Left lobe of liver (tissue), 2 donors: Measurements from ENCODE around the gene CLASP1. TPM values are rescaled to one million over a fixed set of nuclear protein-coding genes. Genes with fewer than 3 reads are reported as not detected.
"Not testable (repeated sequence)": the region's sequence is repeated elsewhere in the genome, so short reads cannot be mapped to it uniquely, and the experiment has no call there.

Source experiments
- ATAC-seq: fragments of 200-7000 bp; cut with Tn5 transposase; one replicate; pipeline ENCODE4 v1.9.1; 2020; ENCODE audit warnings: mild to moderate bottlenecking, moderate library complexity
- DNase-seq: peaks from one replicate; pipeline ENCODE4 v3.0.0-alpha.2; 2020; ENCODE audit warnings: low spot score
- total RNA-seq: library from RNA; stranded (reverse); gene quantifications from one replicate; pipeline ENCODE4 v1.2.1, GENCODE V29; 2021
- donor health status: DM: no; HTN: no; CAD: no; lungs with moderate emphysema.
- donor health status: DM: no; HTN: yes; CAD: no.

The CLASP1 gene
- total RNA-seq, 1 donor from 2014 or later: 28.3 TPM

GRCh38 chr2:121387591-121388325 is 261.5 kb downstream of the CLASP1 start:
- ATAC-seq (no peak), DNase-seq (no peak)

DNA sequence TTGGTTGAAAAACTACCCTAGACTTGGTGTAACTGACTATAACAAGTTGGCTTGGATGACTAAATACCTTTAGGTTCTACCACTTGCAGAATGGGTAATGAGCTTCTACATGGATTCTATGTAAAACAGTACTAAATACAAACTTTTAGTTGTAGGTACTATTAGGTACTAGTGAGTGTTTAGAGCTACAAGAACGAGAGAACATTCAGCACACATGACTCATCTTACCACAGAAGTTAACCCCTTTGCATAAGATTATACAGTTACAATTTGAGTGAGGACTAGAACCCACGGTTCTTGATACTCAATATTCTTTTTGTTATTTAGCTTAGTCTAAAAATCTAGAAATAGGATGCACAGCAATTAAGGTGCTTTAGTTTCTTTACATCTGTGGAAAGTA is 262.6 kb downstream of the CLASP1 start:
- no peak for ATAC-seq
- no peak for DNase-seq

- ATAC-seq (no peak), DNase-seq (no peak)
Observed at GRCh38 chr2:121386102-121386501, 263.2 kb downstream of the CLASP1 start.

GRCh38 chr2:121382744-121383143 is 266.5 kb downstream of the CLASP1 start:
- DNase-seq: no peak
- ATAC-seq: peak; percentile 12

DNA sequence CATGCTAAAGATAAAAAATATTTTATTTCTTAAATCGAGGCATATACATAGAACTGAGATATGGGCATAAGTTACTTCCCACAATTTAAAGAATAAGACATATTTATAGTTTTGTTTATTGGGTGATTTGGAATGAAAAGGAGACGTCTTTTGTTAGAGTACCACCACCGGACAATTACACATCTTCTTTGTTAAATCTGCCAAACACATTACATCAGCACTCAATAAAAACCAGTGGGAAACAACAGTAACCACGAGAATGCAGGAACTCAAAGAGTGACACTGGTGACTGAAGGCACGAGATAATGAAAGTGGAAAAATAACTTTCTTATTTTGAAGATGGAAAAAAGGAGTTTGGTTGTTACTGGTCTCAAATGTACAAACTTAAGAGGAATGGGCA is 271.6 kb downstream of the CLASP1 start:
- DNase-seq: no peak

DNA sequence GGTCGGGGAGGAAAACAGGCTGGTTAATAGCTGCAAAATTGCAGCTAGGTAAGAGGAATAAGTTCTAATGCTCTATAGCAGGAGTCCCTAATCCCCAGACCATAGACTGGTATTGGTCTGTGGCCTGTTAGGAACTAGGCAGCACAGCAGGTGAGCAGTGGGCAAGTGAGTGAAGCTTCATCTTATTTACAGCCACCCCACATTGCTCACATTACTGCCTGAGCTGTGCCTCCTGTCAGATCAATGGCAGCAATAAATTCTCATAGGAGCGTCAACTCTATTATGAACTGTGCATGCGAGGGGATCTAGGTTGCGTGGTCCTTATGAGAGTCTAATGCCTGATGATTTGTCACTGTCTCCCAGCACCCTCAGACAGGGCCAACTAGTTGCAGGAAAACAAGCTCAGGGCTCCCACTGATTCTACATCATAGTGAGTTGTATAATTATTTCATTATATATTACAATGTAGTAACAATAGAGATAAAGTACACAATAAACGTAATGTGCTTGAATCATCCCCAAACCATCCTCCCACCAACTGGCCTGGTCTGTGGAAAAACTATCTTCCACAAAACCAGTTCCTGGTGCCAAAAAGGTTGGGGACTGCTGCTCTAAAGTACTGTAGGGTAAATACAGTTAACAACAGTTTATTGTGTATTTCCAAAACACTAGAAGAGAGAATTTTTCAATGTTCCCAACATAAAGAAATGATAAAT is 272.6 kb downstream of the CLASP1 start:
- no peak for ATAC-seq
- DNase-seq: no peak

More for the DNA sequence above, 271.6 kb downstream of the CLASP1 start:
- no peak for ATAC-seq

GRCh38 chr2:121375621-121376159 is 273.6 kb downstream of the CLASP1 start:
- DNase-seq: no peak
- ATAC-seq: no peak

- not testable (repeated sequence) for DNase-seq, ATAC-seq
Observed at GRCh38 chr2:121374412-121375075, 274.7 kb downstream of the CLASP1 start.

DNA sequence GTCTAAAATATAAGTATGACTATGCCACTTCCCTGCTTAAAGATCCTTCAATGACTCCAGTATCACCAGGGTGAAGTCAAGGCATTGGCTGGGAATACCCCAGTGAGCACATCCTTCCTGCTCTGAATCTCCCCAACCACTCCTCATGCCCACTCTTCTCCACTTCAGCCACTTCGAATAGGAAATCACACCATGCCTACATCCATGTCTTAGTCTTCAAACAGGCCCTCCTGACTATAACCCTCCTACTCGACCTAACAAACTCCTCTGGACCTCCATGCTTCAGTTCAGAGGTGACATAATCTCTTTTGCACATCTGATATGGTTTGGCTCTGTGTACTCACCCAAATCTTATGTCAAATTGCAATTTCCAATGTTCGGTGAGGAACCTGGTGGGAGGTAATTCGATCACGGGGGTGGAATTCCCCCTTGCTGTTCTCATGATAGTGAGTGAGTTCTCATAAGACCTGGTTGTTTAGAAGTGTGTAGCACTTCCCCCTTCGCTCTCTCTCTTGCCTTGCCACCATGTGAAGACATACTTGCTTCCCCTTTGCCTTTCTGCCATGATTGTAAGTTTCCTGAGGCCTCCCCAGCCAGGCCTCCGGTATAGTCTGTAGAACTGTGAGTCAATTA is 276.4 kb downstream of the CLASP1 start:
- ATAC-seq (no peak), DNase-seq (no peak)

DNA sequence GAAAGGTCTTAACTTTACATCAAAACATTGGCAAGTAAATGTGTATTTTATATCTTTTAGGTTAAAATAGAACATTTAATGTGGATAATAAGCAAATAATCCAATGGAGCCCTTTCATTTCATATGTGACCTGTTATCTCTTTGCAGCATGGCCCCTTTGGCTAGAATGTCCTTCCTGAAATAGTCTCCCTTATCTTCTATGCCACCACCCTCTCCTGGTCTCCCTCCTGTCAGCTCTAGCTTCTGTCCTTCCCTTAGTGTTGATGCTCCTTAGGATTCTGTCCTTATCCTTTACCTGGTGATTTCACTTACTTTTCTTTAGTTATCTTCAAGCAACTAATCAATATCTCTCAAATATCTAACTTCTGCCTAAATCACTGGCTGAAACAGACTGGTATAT is 277.2 kb downstream of the CLASP1 start:
- DNase-seq (no peak), ATAC-seq (no peak)

GRCh38 chr2:121368836-121369235 is 280.4 kb downstream of the CLASP1 start:
- DNase-seq: no peak
- no peak for ATAC-seq

GRCh38 chr2:121368155-121368554 is 281.1 kb downstream of the CLASP1 start:
- no peak for DNase-seq
- ATAC-seq: no peak

GRCh38 chr2:121367246-121367900 is 281.9 kb downstream of the CLASP1 start:
- DNase-seq (no peak), ATAC-seq (no peak)

DNA sequence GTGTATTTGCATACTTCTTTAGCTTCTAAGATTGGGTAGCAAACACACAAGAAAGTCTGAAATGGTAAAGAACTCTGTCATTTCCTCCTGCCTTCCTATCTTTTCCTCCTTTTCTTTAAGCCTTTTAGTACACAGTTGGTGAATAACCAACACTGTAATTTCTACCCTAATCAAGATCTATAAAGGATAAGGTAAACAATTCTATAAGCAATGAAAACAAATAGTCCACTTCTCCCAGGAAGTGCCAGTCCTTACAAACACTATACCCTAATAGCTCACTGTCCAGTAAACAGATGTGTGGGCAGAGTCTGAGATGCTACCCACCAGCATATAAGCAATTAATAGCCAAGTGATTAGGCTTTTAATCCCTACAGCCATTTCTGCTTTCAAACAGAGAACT is 283.2 kb downstream of the CLASP1 start:
- ATAC-seq: no peak
- no peak for DNase-seq

- ATAC-seq: no peak
Observed at GRCh38 chr2:121365061-121365460, 284.2 kb downstream of the CLASP1 start.

DNA sequence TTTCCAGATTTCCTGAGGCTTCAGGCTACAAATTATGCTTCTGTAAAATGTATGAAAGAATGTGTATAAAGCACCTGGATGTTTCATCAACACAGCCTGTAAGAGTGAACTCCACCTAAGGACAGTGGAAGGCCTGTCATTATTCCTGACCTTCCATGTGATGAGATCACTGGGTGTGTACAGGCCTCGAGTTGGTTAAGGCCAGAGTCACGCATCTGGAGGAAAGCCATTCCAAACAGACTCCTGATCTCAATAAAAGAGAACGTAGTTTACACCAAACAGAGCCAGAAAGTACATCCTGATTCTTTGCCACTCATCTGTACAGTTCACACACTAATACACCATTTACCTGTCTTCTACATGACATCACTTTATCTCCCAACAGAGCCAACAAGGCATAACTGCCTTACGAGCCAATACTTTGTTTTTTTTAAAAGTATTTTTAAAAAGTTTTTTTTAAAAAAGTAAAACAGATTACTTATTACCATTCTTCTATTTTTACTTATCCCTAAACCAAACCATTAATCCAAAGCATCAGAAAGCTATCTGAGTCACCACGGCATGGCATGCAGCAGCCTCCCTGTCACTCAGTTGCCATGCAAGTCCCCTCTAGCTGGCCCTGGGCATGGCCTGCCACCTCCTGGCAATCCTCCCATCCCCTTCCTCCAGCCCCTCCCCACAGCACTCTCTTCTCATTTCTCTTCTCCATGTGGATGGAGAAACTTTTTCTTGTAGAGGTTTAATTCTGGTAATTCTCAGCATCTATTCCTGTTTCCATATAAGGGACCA is 285.4 kb downstream of the CLASP1 start:
- no peak for DNase-seq
- ATAC-seq: peak; percentile 75

More at GRCh38 chr2:121365061-121365460, 284.2 kb downstream of the CLASP1 start:
- DNase-seq: no peak

GRCh38 chr2:121362774-121363173 is 286.5 kb downstream of the CLASP1 start:
- DNase-seq (no peak), ATAC-seq (no peak)

- ATAC-seq: no peak
- no peak for DNase-seq
Observed at GRCh38 chr2:121362226-121362625, 287.0 kb downstream of the CLASP1 start.

DNA sequence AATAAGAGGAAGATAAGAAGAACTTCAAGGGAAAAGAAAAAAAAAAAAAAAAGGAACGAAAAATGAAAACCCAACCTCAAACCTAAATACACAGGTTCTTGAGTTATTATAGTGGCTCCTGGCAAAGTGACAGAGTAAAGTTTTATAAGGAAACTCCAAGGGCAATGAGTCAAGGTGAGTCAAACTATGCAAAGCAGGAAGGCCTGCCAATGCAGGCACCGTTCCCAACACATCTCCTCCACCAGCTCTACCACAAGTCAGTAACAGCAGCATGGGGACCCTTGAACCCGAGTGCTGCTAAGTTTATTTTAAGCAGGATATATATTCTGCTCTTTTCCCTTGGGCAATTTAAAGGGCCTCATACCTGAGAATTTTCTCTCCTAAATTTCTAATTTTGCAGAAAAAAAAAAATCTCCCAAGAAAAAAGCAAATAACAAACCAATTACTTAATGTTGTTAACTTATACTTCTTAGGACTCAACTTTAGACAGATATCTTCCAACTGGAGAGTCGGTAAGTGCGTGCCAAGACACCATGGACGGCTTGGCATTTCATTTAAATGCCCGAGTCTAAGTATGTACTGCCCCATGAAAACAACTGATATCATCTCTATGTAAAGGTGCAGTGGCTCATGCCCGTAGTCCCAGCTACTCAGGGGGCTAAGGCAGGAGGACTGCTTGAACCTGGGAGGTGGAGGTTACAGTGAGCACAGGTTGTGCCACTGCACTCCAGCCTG is 288.5 kb downstream of the CLASP1 start:
- no peak for DNase-seq
- ATAC-seq: no peak
